AG10803 (cell line): ENCODE measurements around the gene XPA.
"Not testable (repeated sequence)": the region's sequence is repeated elsewhere in the genome, so short reads cannot be mapped to it uniquely, and the experiment has no call there.

Source experiments
- DNase-seq: peaks from one replicate; pipeline ENCODE4 v3.0.0; 2010; ENCODE audit warnings: low read depth
- H3K4me3 ChIP-seq: 2 replicates; pipeline ENCODE4 v1.5.1; 2011; ENCODE audit warnings: mild to moderate bottlenecking, low read length, control low read depth
- TF ChIP-seq, protein P1 (sequence below): conservative IDR thresholded peaks from 2 replicates; pipeline ENCODE4 v1.5.1; 2011; ENCODE audit warnings: mild to moderate bottlenecking, low read length, control low read depth, inconsistent platforms

Gene XPA

DNA sequence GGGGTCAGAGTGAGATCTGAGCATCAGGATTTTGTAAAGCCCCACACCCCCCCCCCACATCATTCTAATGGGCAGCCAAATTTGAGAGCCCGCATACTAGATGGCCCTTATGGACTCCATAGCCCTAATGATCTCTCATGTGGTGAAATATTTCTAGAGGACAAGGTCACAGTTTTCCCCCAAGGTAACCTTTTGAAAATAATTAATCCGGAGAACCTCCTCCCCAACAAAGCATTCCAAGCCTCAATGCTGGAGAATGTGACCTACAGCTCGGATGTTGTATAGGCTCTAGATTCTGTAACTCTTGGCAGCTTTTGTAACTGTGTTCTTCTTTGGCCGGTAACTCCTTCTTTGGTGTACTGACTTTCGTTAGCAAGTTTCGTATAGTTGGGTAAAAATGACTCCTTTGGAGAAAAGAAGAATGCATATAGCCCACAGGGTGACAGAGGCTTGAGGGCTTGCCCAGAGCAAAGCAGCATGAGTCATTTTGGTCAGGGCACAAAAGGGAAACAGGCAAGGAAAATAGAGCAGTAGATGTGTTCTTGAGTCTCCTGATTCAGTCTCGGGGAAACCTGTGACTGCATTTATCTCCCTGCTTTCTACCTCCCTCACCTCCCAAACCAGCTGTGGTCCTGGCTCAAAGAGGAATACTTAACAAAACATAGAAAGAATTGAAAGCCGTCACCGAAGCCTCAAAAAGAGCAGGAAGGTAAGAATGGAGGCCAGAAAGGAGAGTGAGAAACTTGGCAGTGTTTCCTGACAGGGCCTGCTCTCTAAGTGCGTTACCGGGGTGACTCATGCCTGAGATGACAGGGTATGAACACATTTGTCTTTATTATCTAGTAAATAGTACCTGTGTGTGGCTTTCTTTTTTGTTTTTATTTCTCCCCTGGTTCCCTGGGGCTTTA is 6.6 kb upstream of the XPA start:
- TF ChIP-seq, protein P1, sequence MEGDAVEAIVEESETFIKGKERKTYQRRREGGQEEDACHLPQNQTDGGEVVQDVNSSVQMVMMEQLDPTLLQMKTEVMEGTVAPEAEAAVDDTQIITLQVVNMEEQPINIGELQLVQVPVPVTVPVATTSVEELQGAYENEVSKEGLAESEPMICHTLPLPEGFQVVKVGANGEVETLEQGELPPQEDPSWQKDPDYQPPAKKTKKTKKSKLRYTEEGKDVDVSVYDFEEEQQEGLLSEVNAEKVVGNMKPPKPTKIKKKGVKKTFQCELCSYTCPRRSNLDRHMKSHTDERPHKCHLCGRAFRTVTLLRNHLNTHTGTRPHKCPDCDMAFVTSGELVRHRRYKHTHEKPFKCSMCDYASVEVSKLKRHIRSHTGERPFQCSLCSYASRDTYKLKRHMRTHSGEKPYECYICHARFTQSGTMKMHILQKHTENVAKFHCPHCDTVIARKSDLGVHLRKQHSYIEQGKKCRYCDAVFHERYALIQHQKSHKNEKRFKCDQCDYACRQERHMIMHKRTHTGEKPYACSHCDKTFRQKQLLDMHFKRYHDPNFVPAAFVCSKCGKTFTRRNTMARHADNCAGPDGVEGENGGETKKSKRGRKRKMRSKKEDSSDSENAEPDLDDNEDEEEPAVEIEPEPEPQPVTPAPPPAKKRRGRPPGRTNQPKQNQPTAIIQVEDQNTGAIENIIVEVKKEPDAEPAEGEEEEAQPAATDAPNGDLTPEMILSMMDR = no peak
- no peak overlapping the region for H3K4me3 ChIP-seq
- peak; percentile 82 for DNase-seq

DNA sequence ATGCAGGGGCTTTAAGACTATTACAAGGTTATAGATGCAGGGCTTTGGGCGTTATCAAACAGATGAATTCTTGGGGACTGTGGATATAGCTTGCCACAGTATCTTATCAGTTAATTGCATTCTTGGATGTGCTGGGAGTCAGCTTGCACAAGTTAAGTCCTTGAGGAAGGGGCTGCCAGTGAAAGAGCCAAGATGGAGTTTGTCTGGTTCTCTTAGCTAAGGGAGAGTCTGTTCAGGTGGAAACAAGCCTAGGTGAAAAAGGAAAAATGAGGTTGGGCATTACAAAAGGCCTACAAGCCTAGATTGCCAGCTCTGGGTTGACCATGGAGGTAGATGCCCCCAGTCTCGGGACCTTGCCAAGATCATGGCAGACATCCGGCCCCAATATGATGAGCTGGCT is 2.7 kb upstream of the XPA start:
- not testable (repeated sequence) for DNase-seq, H3K4me3 ChIP-seq

DNA sequence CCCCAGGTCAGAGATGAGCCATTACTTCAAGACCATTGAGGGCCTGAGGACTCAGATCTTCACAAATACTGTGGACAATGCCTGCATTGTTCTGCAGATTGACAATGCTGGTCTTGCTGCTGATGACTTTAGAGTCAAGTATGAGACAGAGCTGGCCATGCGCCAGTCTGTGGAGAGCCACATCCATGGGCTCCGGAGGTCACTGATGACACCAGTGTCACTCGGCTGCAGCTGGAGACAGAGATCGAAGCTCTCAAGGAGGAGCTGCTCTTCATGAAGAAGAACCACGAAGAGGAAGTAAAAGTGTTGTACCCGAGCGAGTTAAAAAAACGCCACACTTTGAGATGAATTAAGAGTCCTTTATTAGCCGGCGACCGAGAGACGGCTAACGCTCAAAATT is 2.1 kb upstream of the XPA start:
- H3K4me3 ChIP-seq, DNase-seq: not testable (repeated sequence)

DNA sequence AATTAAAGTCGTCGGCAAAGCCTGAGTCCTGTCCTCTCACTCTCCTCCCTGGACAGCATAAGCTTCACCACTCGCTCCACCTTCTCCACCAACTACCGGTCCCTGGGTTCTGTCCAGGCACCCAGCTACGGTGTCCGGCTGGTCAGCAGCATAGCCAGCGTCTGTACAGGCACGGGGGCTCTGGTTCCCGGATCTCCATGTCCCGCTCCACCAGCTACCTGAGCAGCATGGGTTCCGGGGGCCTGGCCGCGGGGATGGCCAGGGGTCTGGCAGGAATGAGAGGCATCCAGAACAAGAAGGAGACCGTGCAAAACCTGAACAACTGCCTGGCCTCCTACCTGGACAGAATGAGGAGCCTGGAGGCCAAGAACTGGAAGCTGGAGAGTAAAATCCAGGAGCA is 1.7 kb upstream of the XPA start:
- no peak overlapping the region for H3K4me3 ChIP-seq
- TF ChIP-seq, protein P1 = no peak
- DNase-seq = no peak

DNA sequence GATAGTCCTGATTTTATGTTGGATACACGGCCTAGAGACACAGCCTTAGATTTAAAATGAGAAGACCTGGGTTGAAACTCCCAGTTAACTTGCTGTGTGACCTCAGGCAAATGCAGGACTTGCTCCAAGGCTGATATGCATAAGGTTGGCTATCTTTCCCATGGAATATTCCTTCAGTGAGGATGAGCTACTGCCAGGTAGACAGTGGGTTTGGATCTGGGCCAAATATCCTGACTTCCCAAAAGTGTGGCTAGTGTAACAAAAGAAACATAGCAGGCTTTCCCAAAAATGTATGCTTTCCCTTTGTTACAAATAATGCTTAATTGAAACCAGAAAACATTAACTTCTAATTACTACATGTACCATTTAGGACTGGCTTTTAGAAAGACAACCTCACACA is 697 bp upstream of the XPA start:
- H3K4me3 ChIP-seq = no peak overlapping the region; the same call in 1 of the 2 replicates
- no peak for DNase-seq
- TF ChIP-seq, protein P1 = no peak

GRCh38 chr9:97695995-97696802 is 941 bp downstream of the XPA start:
- peak; percentile 31 for DNase-seq
- H3K4me3 ChIP-seq = peak overlapping the region; percentile 78
- TF ChIP-seq, protein P1 = no peak

DNA sequence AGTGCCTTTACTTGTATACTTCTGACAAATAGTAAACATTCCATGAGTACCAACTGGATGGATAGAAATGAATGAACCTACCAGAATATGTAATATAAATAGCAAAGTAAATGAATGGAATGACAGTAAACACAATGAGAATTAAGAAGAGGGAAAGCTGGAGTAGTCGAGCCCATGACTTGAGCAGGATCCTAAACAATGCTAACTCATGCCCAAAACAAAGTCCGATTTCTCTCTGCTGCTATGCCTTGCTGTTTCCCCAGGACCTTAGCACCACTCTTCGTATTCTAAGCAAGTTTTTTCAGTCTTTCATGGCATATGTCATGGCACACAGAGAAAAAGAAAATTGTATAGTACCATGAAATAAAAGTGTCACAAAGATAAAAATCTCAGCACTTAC is 1.8 kb downstream of the XPA start:
- DNase-seq = no peak
- TF ChIP-seq, protein P1 = no peak
- no peak overlapping the region for H3K4me3 ChIP-seq

GRCh38 chr9:97694769-97695168 is 2.4 kb downstream of the XPA start:
- DNase-seq = no peak
- TF ChIP-seq, protein P1 = no peak
- H3K4me3 ChIP-seq = no peak overlapping the region
